Karpas-422 (cell line): ENCODE results near the gene ZNF318. TPM values are rescaled to one million over a fixed set of nuclear protein-coding genes. Genes with fewer than 3 reads are reported as not detected.

Experiments used
- DNase-seq: peaks from one replicate; pipeline ENCODE4 v3.0.0-alpha.2; 2015
- H2AFZ ChIP-seq: fragments of 200-600 bp; sonication (generic); 2 replicates; pipeline ENCODE4 v1.6.1; 2014; ENCODE audit warnings: antibody characterized with exemption, low read length, mixed read lengths
- H3K27ac ChIP-seq: fragments of 200-600 bp; sonication (generic); 2 replicates; pipeline ENCODE4 v1.5.1; 2014; ENCODE audit warnings: mild to moderate bottlenecking, low read length, moderate library complexity
- H3K27me3 ChIP-seq: fragments of 200-600 bp; sonication (generic); 2 replicates; pipeline ENCODE4 v1.6.1; 2014; ENCODE audit warnings: low read length, mixed read lengths
- H3K36me3 ChIP-seq: fragments of 200-600 bp; sonication (generic); 2 replicates; pipeline ENCODE4 v1.6.1; 2014; ENCODE audit warnings: low read length, mixed read lengths; ENCODE audit not compliant: insufficient read depth
- H3K4me1 ChIP-seq: fragments of 200-600 bp; sonication (generic); 2 replicates; pipeline ENCODE4 v1.6.1; 2014; ENCODE audit warnings: mild to moderate bottlenecking, low read length, mixed read lengths
- H3K4me2 ChIP-seq: fragments of 200-600 bp; sonication (generic); 2 replicates; pipeline ENCODE4 v1.6.1; 2014; ENCODE audit warnings: low read length, low read depth, mild to moderate bottlenecking; ENCODE audit not compliant: poor library complexity, severe bottlenecking
- H3K4me3 ChIP-seq: fragments of 200-600 bp; sonication (generic); 2 replicates; pipeline ENCODE4 v1.5.1; 2014; ENCODE audit warnings: mild to moderate bottlenecking, antibody characterized with exemption, low read length, mixed read lengths
- H3K79me2 ChIP-seq: fragments of 200-600 bp; sonication (generic); 2 replicates; pipeline ENCODE4 v1.6.1; 2014; ENCODE audit warnings: mild to moderate bottlenecking, low read length, mixed read lengths
- H3K9ac ChIP-seq: fragments of 200-600 bp; sonication (generic); 2 replicates; pipeline ENCODE4 v1.6.0; 2014; ENCODE audit warnings: low read length
- H3K9me2 ChIP-seq: fragments of 200-600 bp; sonication (generic), shearing (Covaris generic); replicated peaks from 2 replicates; pipeline ENCODE4 v1.6.0; 2014; ENCODE audit warnings: mild to moderate bottlenecking, low read length, moderate library complexity; ENCODE audit not compliant: insufficient read depth
- H3K9me3 ChIP-seq: fragments of 300-700, 200-600 bp; sonication (generic); 2 replicates; pipeline ENCODE4 v1.6.1; 2014; ENCODE audit warnings: low read length, mixed read lengths
- H4K20me1 ChIP-seq: fragments of 200-600 bp; sonication (generic); 2 replicates; pipeline ENCODE4 v1.6.1; 2014; ENCODE audit warnings: mild to moderate bottlenecking, antibody characterized with exemption, low read length, low read depth; ENCODE audit not compliant: insufficient read depth
- total RNA-seq: library from RNA; depleted of rRNA; stranded (reverse); fragments of >200 nt; shearing (Covaris generic); gene quantifications from 2 replicates; pipeline ENCODE4 v1.2.3, GENCODE V29; 2014; ENCODE audit warnings: low replicate concordance

The ZNF318 gene
- total RNA-seq, 1 experiment from 2014 or later = 61.8 TPM

- Histone ChIP-seq H3K27me3 (no peaks in the 10 kb centered on the region), H3K9ac (peak overlapping the region; percentile 56), H3K36me3 (peaks cover 62% of the 10 kb centered on the region), H3K79me2 (peaks cover 6% of the 10 kb centered on the region), H3K4me3 (peak overlapping the region; percentile 42; the same call in 1 of the 2 replicates), H3K9me3 (no peaks in the 10 kb centered on the region), H3K9me2 (no peaks in the 10 kb centered on the region), H3K27ac (peak overlapping the region; percentile 97), H2AFZ (no peak overlapping the region), H4K20me1 (no peaks in the 10 kb centered on the region), H3K4me1 (peaks cover 69% of the 10 kb centered on the region), H3K4me2 (peak overlapping the region; percentile 64)
- peak; percentile 93 for DNase-seq
Observed at GRCh38 chr6:43339168-43339567, 30.3 kb downstream of the ZNF318 start.

- Histone ChIP-seq H3K27me3 (no peaks in the 10 kb centered on the region), H3K27ac (peak overlapping the region; percentile 97), H3K4me2 (peak overlapping the region; percentile 64)
Observed at GRCh38 chr6:43338243-43338642, 31.2 kb downstream of the ZNF318 start.

GRCh38 chr6:43336382-43336781, 33.1 kb downstream of the ZNF318 start:
- Histone ChIP-seq H3K27me3 (no peaks in the 10 kb centered on the region), H3K27ac (peak overlapping the region; percentile 22; the same call in 1 of the 2 replicates), H2AFZ (no peak overlapping the region), H3K36me3 (peaks cover 43% of the 10 kb centered on the region), H3K4me1 (peaks cover 67% of the 10 kb centered on the region), H3K79me2 (peaks cover 6% of the 10 kb centered on the region), H3K4me3 (no peak overlapping the region), H4K20me1 (no peaks in the 10 kb centered on the region), H3K9me3 (no peaks in the 10 kb centered on the region), H3K9me2 (no peaks in the 10 kb centered on the region), H3K4me2 (no peak overlapping the region), H3K9ac (no peak overlapping the region)
- DNase-seq = no peak

More at GRCh38 chr6:43338243-43338642, 31.2 kb downstream of the ZNF318 start:
- peak; percentile 79 for DNase-seq
- H3K4me1 ChIP-seq = peaks cover 70% of the 10 kb centered on the region
- no peaks in the 10 kb centered on the region for H4K20me1 ChIP-seq
- H3K36me3 ChIP-seq = peaks cover 58% of the 10 kb centered on the region
- peak overlapping the region; percentile 42; the same call in 1 of the 2 replicates for H3K4me3 ChIP-seq
- H3K9ac ChIP-seq = peak overlapping the region; percentile 56
- no peaks in the 10 kb centered on the region for H3K9me3 ChIP-seq
- H3K79me2 ChIP-seq = peaks cover 6% of the 10 kb centered on the region
- H2AFZ ChIP-seq = no peak overlapping the region
- no peaks in the 10 kb centered on the region for H3K9me2 ChIP-seq

GRCh38 chr6:43335469-43335868, 34.0 kb downstream of the ZNF318 start:
- Histone ChIP-seq H3K4me2 (no peak overlapping the region), H3K27ac (peak overlapping the region; percentile 57), H3K27me3 (no peaks in the 10 kb centered on the region), H3K4me1 (peaks cover 60% of the 10 kb centered on the region), H3K4me3 (no peak overlapping the region), H3K36me3 (peaks cover 36% of the 10 kb centered on the region), H3K9ac (no peak overlapping the region), H4K20me1 (no peaks in the 10 kb centered on the region), H2AFZ (no peak overlapping the region), H3K9me3 (no peaks in the 10 kb centered on the region), H3K79me2 (peaks cover 6% of the 10 kb centered on the region), H3K9me2 (no peaks in the 10 kb centered on the region)
- no peak for DNase-seq

GRCh38 chr6:43334466-43335095, 34.9 kb downstream of the ZNF318 start:
- H3K9me2 ChIP-seq = no peaks in the 10 kb centered on the region
- no peaks in the 10 kb centered on the region for H4K20me1 ChIP-seq
- H3K9me3 ChIP-seq = no peaks in the 10 kb centered on the region
- no peak overlapping the region for H3K9ac ChIP-seq
- peaks cover 27% of the 10 kb centered on the region for H3K36me3 ChIP-seq
- peak; percentile 69 for DNase-seq
- no peak overlapping the region for H3K4me2 ChIP-seq
- no peak overlapping the region for H3K4me3 ChIP-seq
- H3K27ac ChIP-seq = peak overlapping the region; percentile 57
- no peak overlapping the region for H2AFZ ChIP-seq
- peaks cover 6% of the 10 kb centered on the region for H3K79me2 ChIP-seq
- no peaks in the 10 kb centered on the region for H3K27me3 ChIP-seq
- peaks cover 51% of the 10 kb centered on the region for H3K4me1 ChIP-seq

GRCh38 chr6:43331891-43332290, 37.6 kb downstream of the ZNF318 start:
- no peaks in the 10 kb centered on the region for H3K9me3 ChIP-seq
- H3K4me2 ChIP-seq = no peak overlapping the region
- no peak overlapping the region for H3K4me3 ChIP-seq
- no peaks in the 10 kb centered on the region for H3K79me2 ChIP-seq
- no peaks in the 10 kb centered on the region for H3K9me2 ChIP-seq
- DNase-seq = no peak
- no peak overlapping the region for H2AFZ ChIP-seq
- H3K4me1 ChIP-seq = peaks cover 25% of the 10 kb centered on the region
- H3K36me3 ChIP-seq = peaks cover 10% of the 10 kb centered on the region; the same call in 1 of the 2 replicates
- no peaks in the 10 kb centered on the region for H3K27me3 ChIP-seq
- H3K9ac ChIP-seq = no peak overlapping the region
- peak overlapping the region; percentile 38 for H3K27ac ChIP-seq
- no peaks in the 10 kb centered on the region for H4K20me1 ChIP-seq

- no peaks in the 10 kb centered on the region for H3K79me2 ChIP-seq
- H3K4me2 ChIP-seq = no peak overlapping the region
- no peak overlapping the region for H3K9ac ChIP-seq
- no peak for DNase-seq
- H3K4me3 ChIP-seq = no peak overlapping the region
- H2AFZ ChIP-seq = no peak overlapping the region
- no peaks in the 10 kb centered on the region for H3K27me3 ChIP-seq
- no peaks in the 10 kb centered on the region for H3K9me2 ChIP-seq
- H3K4me1 ChIP-seq = peaks cover 25% of the 10 kb centered on the region
- no peaks in the 10 kb centered on the region for H4K20me1 ChIP-seq
- H3K9me3 ChIP-seq = no peaks in the 10 kb centered on the region
- H3K36me3 ChIP-seq = peaks cover 9% of the 10 kb centered on the region; the same call in 1 of the 2 replicates
- peak overlapping the region; percentile 38 for H3K27ac ChIP-seq
Observed at GRCh38 chr6:43331470-43331869, 38.0 kb downstream of the ZNF318 start.

GRCh38 chr6:43328528-43328927, 40.9 kb downstream of the ZNF318 start:
- H3K27ac ChIP-seq = no peak overlapping the region
- H4K20me1 ChIP-seq = no peaks in the 10 kb centered on the region
- H3K79me2 ChIP-seq = no peaks in the 10 kb centered on the region
- no peaks in the 10 kb centered on the region for H3K27me3 ChIP-seq
- DNase-seq = no peak
- no peak overlapping the region for H3K4me2 ChIP-seq
- no peak overlapping the region for H3K9ac ChIP-seq
- no peak overlapping the region for H3K4me3 ChIP-seq
- H3K36me3 ChIP-seq = peaks cover 5% of the 10 kb centered on the region; the same call in 1 of the 2 replicates
- H3K4me1 ChIP-seq = peaks cover 10% of the 10 kb centered on the region
- H3K9me2 ChIP-seq = no peaks in the 10 kb centered on the region
- no peak overlapping the region for H2AFZ ChIP-seq
- no peaks in the 10 kb centered on the region for H3K9me3 ChIP-seq
